HG02884 (cell line): Measurements from ENCODE around the gene SUCLG2.

Experiments used
- ATAC-seq: cut with Tn5 transposase; IDR thresholded peaks from one replicate; pipeline ENCODE4 v1.9.1; 2021; ENCODE audit warnings: mild to moderate bottlenecking, moderate library complexity; ENCODE audit not compliant: unreplicated experiment

The SUCLG2 gene

DNA sequence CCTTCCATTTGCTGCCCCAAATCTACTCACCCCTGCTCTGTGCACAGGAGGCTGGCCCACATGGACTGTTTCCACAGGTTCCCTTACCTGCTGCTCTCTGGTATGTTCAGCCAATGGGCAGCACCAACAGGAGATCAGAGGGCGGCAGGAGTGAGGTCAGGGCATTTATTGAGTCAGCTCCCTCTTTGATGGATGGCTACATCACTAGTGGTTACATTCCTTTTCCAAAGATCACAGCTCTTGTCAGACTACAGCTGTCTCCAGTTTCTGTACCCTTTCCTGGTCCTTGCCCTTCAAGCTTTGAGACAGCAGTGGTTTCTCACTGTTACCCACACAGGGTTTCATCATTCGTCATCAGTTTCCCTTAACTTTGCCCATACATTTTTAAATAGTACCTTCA is 325.1 kb downstream of the SUCLG2 start:
- ATAC-seq = no peak

DNA sequence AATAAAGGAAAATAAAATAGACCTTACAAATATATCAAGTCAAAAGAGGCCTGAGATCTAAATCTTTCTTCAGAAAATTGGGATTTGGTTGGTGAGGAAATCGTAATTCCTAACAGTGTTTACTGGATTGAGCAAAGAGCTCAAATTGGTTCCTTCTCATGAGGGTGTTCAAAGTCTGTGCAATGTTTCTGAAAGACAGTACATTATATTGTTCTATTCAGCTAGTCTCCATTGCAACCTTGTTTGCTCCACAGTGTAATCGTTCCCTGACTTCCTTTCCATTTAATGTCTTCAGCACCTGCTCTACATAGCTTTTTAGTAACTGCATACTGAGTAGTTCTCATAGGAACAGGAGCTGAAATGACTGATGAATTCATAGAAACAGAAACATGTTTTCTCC is 326.8 kb downstream of the SUCLG2 start:
- no peak for ATAC-seq

- no peak for ATAC-seq
These were observed 329.2 kb downstream of the SUCLG2 start for GRCh38 chr3:67325231-67325630.
